ENCODE results near the gene QRICH1. TPM values are rescaled to one million over a fixed set of nuclear protein-coding genes. Genes with fewer than 3 reads are reported as not detected.
A peak's percentile ranks its signal among the peaks of the same experiment; 100 is the strongest.

The QRICH1 gene
- total and polyA plus RNA-seq, 10 of the 15 experiments (the other 5 are each of a cell fraction or from before 2014, with no cell fraction given): 22.2 to 116 (median 81.4) TPM

GRCh38 chr3:49019941-49020329, 73.9 kb downstream of the QRICH1 start:
- DNase-seq (ENCODE audit: low read depth, low spot score): no peak
- H3K4me1 ChIP-seq (ENCODE audit: control insufficient read depth, insufficient read depth, low read length): peaks cover 13% of the 10 kb centered on the region
- no peaks in the 10 kb centered on the region for H4K20me1 ChIP-seq (ENCODE audit: control insufficient read depth, insufficient read depth)
- peaks cover 41% of the 10 kb centered on the region for H3K79me2 ChIP-seq (ENCODE audit: control insufficient read depth, insufficient read depth, low read length)
- no peak for ATAC-seq
- intact Hi-C loops (cut with micrococcal nuclease; ENCODE audit: unreplicated experiment) (loop anchor here (2.0 to 10.0 kb wide), 4 partner anchors 29 to 655 kb away; partner anchors contain the start of genes APEH, P4HTM, QRICH1 and USP4), in situ Hi-C loops (cut with MboI) (no loop called here)
- H3K4me2 ChIP-seq (ENCODE audit: control insufficient read depth, insufficient read depth): peak overlapping the region; percentile 83
- BruUV-seq (replicated peaks): no TSS peak
- H3K27ac ChIP-seq (ENCODE audit: control insufficient read depth, insufficient read depth): peak overlapping the region; percentile 94
- SMC1A ChIA-PET (ENCODE audit: uncharacterized antibody, unreplicated experiment): interaction anchor here (0.6 to 4.2 kb wide), 7 partner anchors 10 to 584 kb away, joined by 3 to 21 read pairs (median 3); partner anchors contain the start of genes IMPDH2, QRICH1 and WDR6
- H3K9me3 ChIP-seq (replicated peaks; ENCODE audit: control insufficient read depth, insufficient read depth, low read length): no peaks in the 10 kb centered on the region
- H3K27me3 ChIP-seq (replicated peaks in 1 of 2; ENCODE audit: control insufficient read depth in 2 of 2, insufficient read depth in 2 of 2, low read length in 1 of 2): no peaks in the 10 kb centered on the region
- POLR2A ChIA-PET: interaction anchor here (0.5 to 4.3 kb wide), 14 partner anchors 9 to 450 kb away, joined by 3 to 69 read pairs (median 5); partner anchors contain the start of genes DAG1, IMPDH2, P4HTM and QRICH1
- 2% methylated on average over 12 of the region's 12 CpGs for WGBS (ENCODE audit: insufficient coverage, insufficient replicate concordance, low lambda C conversion rate, missing lambda C conversion rate)
- no peak overlapping the region; the same call in 1 of the 2 replicates for H2AFZ ChIP-seq (ENCODE audit: control insufficient read depth, low read depth, low read length)
- TF ChIP-seq KLF5 (IDR thresholded peaks at IDR 0.05; ENCODE audit: partially characterized antibody) (no peak), SMAD5 (IDR thresholded peaks at IDR 0.05; ENCODE audit: low read depth) (0 out of 2 replicates have a peak, but pooled peaks have one; percentile 18), DPF2 (IDR thresholded peaks at IDR 0.05) (no peak), IKZF1 (conservative IDR thresholded peaks at IDR 0.05) (0 out of 2 replicates have a peak, but pooled peaks have one; percentile 14), WRNIP1 (IDR thresholded peaks at IDR 0.05; ENCODE audit: borderline replicate concordance, low read depth, low read length) (0 out of 2 replicates have a peak, but pooled peaks have one; percentile 77), BMI1 (IDR thresholded peaks at IDR 0.05; ENCODE audit: borderline replicate concordance) (no peak), RCOR1 (conservative IDR thresholded peaks at IDR 0.05; ENCODE audit: low read depth, low read length) (no peak)
- TF ChIP-seq, protein P1, sequence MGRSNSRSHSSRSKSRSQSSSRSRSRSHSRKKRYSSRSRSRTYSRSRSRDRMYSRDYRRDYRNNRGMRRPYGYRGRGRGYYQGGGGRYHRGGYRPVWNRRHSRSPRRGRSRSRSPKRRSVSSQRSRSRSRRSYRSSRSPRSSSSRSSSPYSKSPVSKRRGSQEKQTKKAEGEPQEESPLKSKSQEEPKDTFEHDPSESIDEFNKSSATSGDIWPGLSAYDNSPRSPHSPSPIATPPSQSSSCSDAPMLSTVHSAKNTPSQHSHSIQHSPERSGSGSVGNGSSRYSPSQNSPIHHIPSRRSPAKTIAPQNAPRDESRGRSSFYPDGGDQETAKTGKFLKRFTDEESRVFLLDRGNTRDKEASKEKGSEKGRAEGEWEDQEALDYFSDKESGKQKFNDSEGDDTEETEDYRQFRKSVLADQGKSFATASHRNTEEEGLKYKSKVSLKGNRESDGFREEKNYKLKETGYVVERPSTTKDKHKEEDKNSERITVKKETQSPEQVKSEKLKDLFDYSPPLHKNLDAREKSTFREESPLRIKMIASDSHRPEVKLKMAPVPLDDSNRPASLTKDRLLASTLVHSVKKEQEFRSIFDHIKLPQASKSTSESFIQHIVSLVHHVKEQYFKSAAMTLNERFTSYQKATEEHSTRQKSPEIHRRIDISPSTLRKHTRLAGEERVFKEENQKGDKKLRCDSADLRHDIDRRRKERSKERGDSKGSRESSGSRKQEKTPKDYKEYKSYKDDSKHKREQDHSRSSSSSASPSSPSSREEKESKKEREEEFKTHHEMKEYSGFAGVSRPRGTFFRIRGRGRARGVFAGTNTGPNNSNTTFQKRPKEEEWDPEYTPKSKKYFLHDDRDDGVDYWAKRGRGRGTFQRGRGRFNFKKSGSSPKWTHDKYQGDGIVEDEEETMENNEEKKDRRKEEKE (IDR thresholded peaks at IDR 0.05): no peak
- TF ChIP-seq, protein P2, sequence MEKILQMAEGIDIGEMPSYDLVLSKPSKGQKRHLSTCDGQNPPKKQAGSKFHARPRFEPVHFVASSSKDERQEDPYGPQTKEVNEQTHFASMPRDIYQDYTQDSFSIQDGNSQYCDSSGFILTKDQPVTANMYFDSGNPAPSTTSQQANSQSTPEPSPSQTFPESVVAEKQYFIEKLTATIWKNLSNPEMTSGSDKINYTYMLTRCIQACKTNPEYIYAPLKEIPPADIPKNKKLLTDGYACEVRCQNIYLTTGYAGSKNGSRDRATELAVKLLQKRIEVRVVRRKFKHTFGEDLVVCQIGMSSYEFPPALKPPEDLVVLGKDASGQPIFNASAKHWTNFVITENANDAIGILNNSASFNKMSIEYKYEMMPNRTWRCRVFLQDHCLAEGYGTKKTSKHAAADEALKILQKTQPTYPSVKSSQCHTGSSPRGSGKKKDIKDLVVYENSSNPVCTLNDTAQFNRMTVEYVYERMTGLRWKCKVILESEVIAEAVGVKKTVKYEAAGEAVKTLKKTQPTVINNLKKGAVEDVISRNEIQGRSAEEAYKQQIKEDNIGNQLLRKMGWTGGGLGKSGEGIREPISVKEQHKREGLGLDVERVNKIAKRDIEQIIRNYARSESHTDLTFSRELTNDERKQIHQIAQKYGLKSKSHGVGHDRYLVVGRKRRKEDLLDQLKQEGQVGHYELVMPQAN (conservative IDR thresholded peaks at IDR 0.05): no peak
- H3K9ac ChIP-seq (ENCODE audit: control insufficient read depth, insufficient read depth, low read length): peak overlapping the region; percentile 81
- CTCF ChIA-PET: interaction anchor here (0.5 to 5.9 kb wide), 10 partner anchors 9 to 584 kb away, joined by 3 to 83 read pairs (median 6); partner anchors contain the start of genes IMPDH2, KLHDC8B, P4HTM and QRICH1
- H3K36me3 ChIP-seq (ENCODE audit: control insufficient read depth in 2 of 2, insufficient read depth in 2 of 2, low read length in 1 of 2): peaks cover 14 to 15% of the 10 kb centered on the region in 2 experiments
- RAD21 ChIA-PET (ENCODE audit: unreplicated experiment): interaction anchor here (0.7 to 4.1 kb wide), 8 partner anchors 9 to 555 kb away, joined by 3 to 40 read pairs (median 4); partner anchors contain the start of genes QRICH1, USP4 and WDR6
- no peak for FAIRE-seq
- peak overlapping the region; percentile 95 for H3K4me3 ChIP-seq
